ENCODE data around the gene NEU2. TPM values are rescaled to one million over a fixed set of nuclear protein-coding genes. Genes with fewer than 3 reads are reported as not detected.
A peak's percentile ranks its signal among the peaks of the same experiment; 100 is the strongest.

The NEU2 gene
- total and polyA plus RNA-seq, 4 donors, result not detected

- Histone ChIP-seq H3K27ac (ENCODE audit: low read depth in 1 of 2, low read length in 2 of 2) (no peak overlapping the region), H3K9me3 (ENCODE audit: control insufficient read depth in 4 of 4, low read length in 3 of 4) (no peaks in the 10 kb centered on the region), H3K4me1 (ENCODE audit: control insufficient read depth in 4 of 4, insufficient read depth in 4 of 4, low read length in 3 of 4) (peaks cover 0 to 2% (median under 1%) of the 10 kb centered on the region in 4 donors), H3K9ac (ENCODE audit: low read depth in 1 of 2, low read length in 2 of 2) (no peak overlapping the region), H3K27me3 (ENCODE audit: control insufficient read depth in 4 of 4, insufficient read depth in 4 of 4, low read length in 3 of 4) (no peaks in the 10 kb centered on the region), H3K36me3 (ENCODE audit: control insufficient read depth in 4 of 4, insufficient read depth in 3 of 4, low read depth in 1 of 4, low read length in 3 of 4) (no peaks in the 10 kb centered on the region), H3K4me3 (ENCODE audit: low read depth in 1 of 3, low read length in 3 of 3) (no peak overlapping the region)
- 24% methylated on average over 22 of the region's 22 CpGs for WGBS
- peak; percentile 81 for DNase-seq (ENCODE audit: low spot score)
- no peak for TF ChIP-seq JUND (IDR thresholded peaks at IDR 0.05)
- TF ChIP-seq ATF3 (IDR thresholded peaks at IDR 0.05), result no peak
- TF ChIP-seq NR2F2 (IDR thresholded peaks at IDR 0.05), result no peak
- TF ChIP-seq YY1 (IDR thresholded peaks at IDR 0.05), result no peak
- TF ChIP-seq TAF1 (conservative IDR thresholded peaks at IDR 0.05), result no peak
- peak; percentile 89 to 93 for TF ChIP-seq RAD21 (IDR thresholded peaks at IDR 0.05)
- no peak for TF ChIP-seq RXRA (IDR thresholded peaks at IDR 0.05)
- no peak for TF ChIP-seq HNF4G (IDR thresholded peaks at IDR 0.05)
- TF ChIP-seq FOXA2 (IDR thresholded peaks at IDR 0.05), result no peak
- TF ChIP-seq HNF4A (conservative IDR thresholded peaks at IDR 0.05), result no peak
- TF ChIP-seq REST (IDR thresholded peaks at IDR 0.05), result no peak
- peak; percentile 77 for TF ChIP-seq CTCF (IDR thresholded peaks at IDR 0.05; ENCODE audit: low read depth, low read length, missing input control)
- no peak for TF ChIP-seq GABPA (IDR thresholded peaks at IDR 0.05 in 1 of 2, conservative IDR thresholded peaks at IDR 0.05 in 1 of 2)
- no peak for TF ChIP-seq FOXA1 (IDR thresholded peaks at IDR 0.05)
- no peak for TF ChIP-seq SP1 (IDR thresholded peaks at IDR 0.05)
- no peak for TF ChIP-seq ZBTB33 (IDR thresholded peaks at IDR 0.05)
- no peak for TF ChIP-seq MAX (IDR thresholded peaks at IDR 0.05)
- TF ChIP-seq EGR1 (IDR thresholded peaks at IDR 0.05; ENCODE audit: low read depth in 2 of 2), result no peak
Observed at GRCh38 chr2:233053928-233054784, 21.7 kb downstream of the NEU2 start.
